ENCODE results near the gene DMD.
"Not testable (repeated sequence)": the region's sequence is repeated elsewhere in the genome, so short reads cannot be mapped to it uniquely, and the experiment has no call there.

DMD gene

GRCh38 chrX:31603411-31604120, 1607.8 kb downstream of the DMD start:
- Histone ChIP-seq H3K27me3 (ENCODE audit: insufficient read depth, low read length) (no peaks in the 10 kb centered on the region), H3K36me3 (ENCODE audit: insufficient read depth, low read length) (no peaks in the 10 kb centered on the region), H3K4me1 (ENCODE audit: insufficient read depth, low read length) (no peaks in the 10 kb centered on the region), H2AFZ (ENCODE audit: low read depth, low read length) (no peak overlapping the region), H3K4me3 (ENCODE audit: low read length) (no peak overlapping the region), H3K9me3 (ENCODE audit: low read length) (no peaks in the 10 kb centered on the region)

- no peaks in the 10 kb centered on the region for H3K9me3 ChIP-seq (ENCODE audit: low read length)
- H3K4me3 ChIP-seq (ENCODE audit: low read length), result no peak overlapping the region
- no peaks in the 10 kb centered on the region for H3K27me3 ChIP-seq (ENCODE audit: insufficient read depth, low read length)
- no peak overlapping the region for H2AFZ ChIP-seq (ENCODE audit: low read depth, low read length)
- no peaks in the 10 kb centered on the region for H3K36me3 ChIP-seq (ENCODE audit: insufficient read depth, low read length)
- H3K4me1 ChIP-seq (ENCODE audit: insufficient read depth, low read length), result no peaks in the 10 kb centered on the region
These were observed 1610.5 kb downstream of the DMD start for GRCh38 chrX:31600823-31601222.

GRCh38 chrX:31593353-31593752, 1618.0 kb downstream of the DMD start:
- no peaks in the 10 kb centered on the region for H3K36me3 ChIP-seq (ENCODE audit: insufficient read depth, low read length)
- H3K27me3 ChIP-seq (ENCODE audit: insufficient read depth, low read length), result no peaks in the 10 kb centered on the region
- no peak overlapping the region for H2AFZ ChIP-seq (ENCODE audit: low read depth, low read length)
- H3K4me3 ChIP-seq (ENCODE audit: low read length), result no peak overlapping the region
- H3K4me1 ChIP-seq (ENCODE audit: insufficient read depth, low read length), result no peaks in the 10 kb centered on the region
- no peaks in the 10 kb centered on the region for H3K9me3 ChIP-seq (ENCODE audit: low read length)

- no peaks in the 10 kb centered on the region for H3K4me1 ChIP-seq (ENCODE audit: insufficient read depth, low read length)
- H2AFZ ChIP-seq (ENCODE audit: low read depth, low read length), result no peak overlapping the region
- no peaks in the 10 kb centered on the region for H3K36me3 ChIP-seq (ENCODE audit: insufficient read depth, low read length)
- H3K27me3 ChIP-seq (ENCODE audit: insufficient read depth, low read length), result no peaks in the 10 kb centered on the region
- no peak overlapping the region for H3K4me3 ChIP-seq (ENCODE audit: low read length)
- H3K9me3 ChIP-seq (ENCODE audit: low read length), result no peaks in the 10 kb centered on the region
These were observed 1620.0 kb downstream of the DMD start for GRCh38 chrX:31591355-31591754.

GRCh38 chrX:31590581-31591114, 1620.7 kb downstream of the DMD start:
- H3K4me1 ChIP-seq (ENCODE audit: insufficient read depth, low read length), result no peaks in the 10 kb centered on the region
- no peaks in the 10 kb centered on the region for H3K9me3 ChIP-seq (ENCODE audit: low read length)
- no peak overlapping the region for H2AFZ ChIP-seq (ENCODE audit: low read depth, low read length)
- no peaks in the 10 kb centered on the region for H3K36me3 ChIP-seq (ENCODE audit: insufficient read depth, low read length)
- no peaks in the 10 kb centered on the region for H3K27me3 ChIP-seq (ENCODE audit: insufficient read depth, low read length)
- no peak overlapping the region for H3K4me3 ChIP-seq (ENCODE audit: low read length)

GRCh38 chrX:31589503-31589902, 1621.8 kb downstream of the DMD start:
- Histone ChIP-seq H3K36me3 (ENCODE audit: insufficient read depth, low read length) (no peaks in the 10 kb centered on the region), H3K27me3 (ENCODE audit: insufficient read depth, low read length) (no peaks in the 10 kb centered on the region), H2AFZ (ENCODE audit: low read depth, low read length) (no peak overlapping the region), H3K9me3 (ENCODE audit: low read length) (no peaks in the 10 kb centered on the region), H3K4me3 (ENCODE audit: low read length) (no peak overlapping the region), H3K4me1 (ENCODE audit: insufficient read depth, low read length) (no peaks in the 10 kb centered on the region)

GRCh38 chrX:31588355-31588754, 1623.0 kb downstream of the DMD start:
- no peaks in the 10 kb centered on the region for H3K4me1 ChIP-seq (ENCODE audit: insufficient read depth, low read length)
- no peak overlapping the region for H3K4me3 ChIP-seq (ENCODE audit: low read length)
- no peaks in the 10 kb centered on the region for H3K36me3 ChIP-seq (ENCODE audit: insufficient read depth, low read length)
- H3K27me3 ChIP-seq (ENCODE audit: insufficient read depth, low read length), result no peaks in the 10 kb centered on the region
- no peaks in the 10 kb centered on the region for H3K9me3 ChIP-seq (ENCODE audit: low read length)
- no peak overlapping the region for H2AFZ ChIP-seq (ENCODE audit: low read depth, low read length)

- H3K4me3 ChIP-seq (ENCODE audit: low read length); H3K4me1 ChIP-seq (ENCODE audit: insufficient read depth, low read length); H3K36me3 ChIP-seq (ENCODE audit: insufficient read depth, low read length); H2AFZ ChIP-seq (ENCODE audit: low read depth, low read length); H3K27me3 ChIP-seq (ENCODE audit: insufficient read depth, low read length); H3K9me3 ChIP-seq (ENCODE audit: low read length): not testable (repeated sequence)
These were observed 1627.5 kb downstream of the DMD start for GRCh38 chrX:31583892-31584291.

- peaks cover 3% of the 10 kb centered on the region for H3K4me1 ChIP-seq (ENCODE audit: insufficient read depth, low read length)
- H3K27me3 ChIP-seq (ENCODE audit: insufficient read depth, low read length), result no peaks in the 10 kb centered on the region
- no peaks in the 10 kb centered on the region for H3K9me3 ChIP-seq (ENCODE audit: low read length)
- H3K4me3 ChIP-seq (ENCODE audit: low read length), result no peak overlapping the region
- no peaks in the 10 kb centered on the region for H3K36me3 ChIP-seq (ENCODE audit: insufficient read depth, low read length)
- no peak overlapping the region for H2AFZ ChIP-seq (ENCODE audit: low read depth, low read length)
These were observed 1630.6 kb downstream of the DMD start for GRCh38 chrX:31580726-31581125.

GRCh38 chrX:31580227-31580626, 1631.1 kb downstream of the DMD start:
- no peak overlapping the region for H2AFZ ChIP-seq (ENCODE audit: low read depth, low read length)
- no peak overlapping the region for H3K4me3 ChIP-seq (ENCODE audit: low read length)
- H3K9me3 ChIP-seq (ENCODE audit: low read length), result no peaks in the 10 kb centered on the region
- peaks cover 3% of the 10 kb centered on the region for H3K4me1 ChIP-seq (ENCODE audit: insufficient read depth, low read length)
- no peaks in the 10 kb centered on the region for H3K36me3 ChIP-seq (ENCODE audit: insufficient read depth, low read length)
- no peaks in the 10 kb centered on the region for H3K27me3 ChIP-seq (ENCODE audit: insufficient read depth, low read length)

GRCh38 chrX:31572360-31572759, 1639.0 kb downstream of the DMD start:
- H3K36me3 ChIP-seq (ENCODE audit: insufficient read depth, low read length), result no peaks in the 10 kb centered on the region
- H3K4me3 ChIP-seq (ENCODE audit: low read length), result no peak overlapping the region
- no peaks in the 10 kb centered on the region for H3K4me1 ChIP-seq (ENCODE audit: insufficient read depth, low read length)
- no peak overlapping the region for H2AFZ ChIP-seq (ENCODE audit: low read depth, low read length)
- H3K9me3 ChIP-seq (ENCODE audit: low read length), result no peaks in the 10 kb centered on the region
- H3K27me3 ChIP-seq (ENCODE audit: insufficient read depth, low read length), result no peaks in the 10 kb centered on the region

- no peak overlapping the region for H2AFZ ChIP-seq (ENCODE audit: low read depth, low read length)
- H3K36me3 ChIP-seq (ENCODE audit: insufficient read depth, low read length), result no peaks in the 10 kb centered on the region
- H3K9me3 ChIP-seq (ENCODE audit: low read length), result no peaks in the 10 kb centered on the region
- H3K4me3 ChIP-seq (ENCODE audit: low read length), result no peak overlapping the region
- H3K27me3 ChIP-seq (ENCODE audit: insufficient read depth, low read length), result no peaks in the 10 kb centered on the region
- H3K4me1 ChIP-seq (ENCODE audit: insufficient read depth, low read length), result no peaks in the 10 kb centered on the region
These were observed 1640.7 kb downstream of the DMD start for GRCh38 chrX:31570658-31571057.

GRCh38 chrX:31563792-31564191, 1647.6 kb downstream of the DMD start:
- no peaks in the 10 kb centered on the region for H3K36me3 ChIP-seq (ENCODE audit: insufficient read depth, low read length)
- no peaks in the 10 kb centered on the region for H3K9me3 ChIP-seq (ENCODE audit: low read length)
- no peak overlapping the region for H2AFZ ChIP-seq (ENCODE audit: low read depth, low read length)
- H3K4me1 ChIP-seq (ENCODE audit: insufficient read depth, low read length), result no peaks in the 10 kb centered on the region
- no peak overlapping the region for H3K4me3 ChIP-seq (ENCODE audit: low read length)
- H3K27me3 ChIP-seq (ENCODE audit: insufficient read depth, low read length), result no peaks in the 10 kb centered on the region

GRCh38 chrX:31555506-31555905, 1655.8 kb downstream of the DMD start:
- Histone ChIP-seq H3K36me3 (ENCODE audit: insufficient read depth, low read length) (no peaks in the 10 kb centered on the region), H3K9me3 (ENCODE audit: low read length) (no peaks in the 10 kb centered on the region), H3K27me3 (ENCODE audit: insufficient read depth, low read length) (no peaks in the 10 kb centered on the region)

More at GRCh38 chrX:31555506-31555905, 1655.8 kb downstream of the DMD start:
- Histone ChIP-seq H2AFZ (ENCODE audit: low read depth, low read length) (no peak overlapping the region), H3K4me3 (ENCODE audit: low read length) (no peak overlapping the region), H3K4me1 (ENCODE audit: insufficient read depth, low read length) (no peaks in the 10 kb centered on the region)
